ENCODE results near the gene SRSF11. TPM values are rescaled to one million over a fixed set of nuclear protein-coding genes. Genes with fewer than 3 reads are reported as not detected.

SRSF11 gene
- total and polyA plus RNA-seq, 4 donors, result 36.8 to 130 (median 96.6) TPM

- Histone ChIP-seq H3K9ac (ENCODE audit: low read depth in 1 of 2, low read length in 2 of 2) (no peak overlapping the region), H3K27ac (ENCODE audit: low read depth in 1 of 2, low read length in 2 of 2) (no peak overlapping the region), H3K4me1 (ENCODE audit: control insufficient read depth in 4 of 4, insufficient read depth in 4 of 4, low read length in 3 of 4) (no peaks in the 10 kb centered on the region), H3K36me3 (ENCODE audit: control insufficient read depth in 4 of 4, insufficient read depth in 3 of 4, low read depth in 1 of 4, low read length in 3 of 4) (peaks cover 0 to 8% (median 5%) of the 10 kb centered on the region in 4 donors), H3K27me3 (ENCODE audit: control insufficient read depth in 4 of 4, insufficient read depth in 4 of 4, low read length in 3 of 4) (no peaks in the 10 kb centered on the region), H3K9me3 (ENCODE audit: control insufficient read depth in 4 of 4, low read length in 3 of 4) (no peaks in the 10 kb centered on the region), H3K4me3 (ENCODE audit: low read depth in 1 of 3, low read length in 3 of 3) (no peak overlapping the region)
- DNase-seq (ENCODE audit: low spot score), result no peak
- TF ChIP-seq JUND (IDR thresholded peaks at IDR 0.05) (no peak), GABPA (IDR thresholded peaks at IDR 0.05 in 1 of 2, conservative IDR thresholded peaks at IDR 0.05 in 1 of 2) (no peak), HNF4G (IDR thresholded peaks at IDR 0.05) (no peak), RXRA (IDR thresholded peaks at IDR 0.05) (no peak), YY1 (IDR thresholded peaks at IDR 0.05) (no peak), FOXA1 (IDR thresholded peaks at IDR 0.05) (no peak), SP1 (IDR thresholded peaks at IDR 0.05) (no peak), MAX (IDR thresholded peaks at IDR 0.05) (no peak)
- TF ChIP-seq, protein P1, sequence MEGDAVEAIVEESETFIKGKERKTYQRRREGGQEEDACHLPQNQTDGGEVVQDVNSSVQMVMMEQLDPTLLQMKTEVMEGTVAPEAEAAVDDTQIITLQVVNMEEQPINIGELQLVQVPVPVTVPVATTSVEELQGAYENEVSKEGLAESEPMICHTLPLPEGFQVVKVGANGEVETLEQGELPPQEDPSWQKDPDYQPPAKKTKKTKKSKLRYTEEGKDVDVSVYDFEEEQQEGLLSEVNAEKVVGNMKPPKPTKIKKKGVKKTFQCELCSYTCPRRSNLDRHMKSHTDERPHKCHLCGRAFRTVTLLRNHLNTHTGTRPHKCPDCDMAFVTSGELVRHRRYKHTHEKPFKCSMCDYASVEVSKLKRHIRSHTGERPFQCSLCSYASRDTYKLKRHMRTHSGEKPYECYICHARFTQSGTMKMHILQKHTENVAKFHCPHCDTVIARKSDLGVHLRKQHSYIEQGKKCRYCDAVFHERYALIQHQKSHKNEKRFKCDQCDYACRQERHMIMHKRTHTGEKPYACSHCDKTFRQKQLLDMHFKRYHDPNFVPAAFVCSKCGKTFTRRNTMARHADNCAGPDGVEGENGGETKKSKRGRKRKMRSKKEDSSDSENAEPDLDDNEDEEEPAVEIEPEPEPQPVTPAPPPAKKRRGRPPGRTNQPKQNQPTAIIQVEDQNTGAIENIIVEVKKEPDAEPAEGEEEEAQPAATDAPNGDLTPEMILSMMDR (IDR thresholded peaks at IDR 0.05; ENCODE audit: low read depth, low read length, missing input control), result no peak
- TF ChIP-seq, protein P2, sequence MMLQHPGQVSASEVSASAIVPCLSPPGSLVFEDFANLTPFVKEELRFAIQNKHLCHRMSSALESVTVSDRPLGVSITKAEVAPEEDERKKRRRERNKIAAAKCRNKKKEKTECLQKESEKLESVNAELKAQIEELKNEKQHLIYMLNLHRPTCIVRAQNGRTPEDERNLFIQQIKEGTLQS (IDR thresholded peaks at IDR 0.05), result no peak
- TF ChIP-seq, protein P3, sequence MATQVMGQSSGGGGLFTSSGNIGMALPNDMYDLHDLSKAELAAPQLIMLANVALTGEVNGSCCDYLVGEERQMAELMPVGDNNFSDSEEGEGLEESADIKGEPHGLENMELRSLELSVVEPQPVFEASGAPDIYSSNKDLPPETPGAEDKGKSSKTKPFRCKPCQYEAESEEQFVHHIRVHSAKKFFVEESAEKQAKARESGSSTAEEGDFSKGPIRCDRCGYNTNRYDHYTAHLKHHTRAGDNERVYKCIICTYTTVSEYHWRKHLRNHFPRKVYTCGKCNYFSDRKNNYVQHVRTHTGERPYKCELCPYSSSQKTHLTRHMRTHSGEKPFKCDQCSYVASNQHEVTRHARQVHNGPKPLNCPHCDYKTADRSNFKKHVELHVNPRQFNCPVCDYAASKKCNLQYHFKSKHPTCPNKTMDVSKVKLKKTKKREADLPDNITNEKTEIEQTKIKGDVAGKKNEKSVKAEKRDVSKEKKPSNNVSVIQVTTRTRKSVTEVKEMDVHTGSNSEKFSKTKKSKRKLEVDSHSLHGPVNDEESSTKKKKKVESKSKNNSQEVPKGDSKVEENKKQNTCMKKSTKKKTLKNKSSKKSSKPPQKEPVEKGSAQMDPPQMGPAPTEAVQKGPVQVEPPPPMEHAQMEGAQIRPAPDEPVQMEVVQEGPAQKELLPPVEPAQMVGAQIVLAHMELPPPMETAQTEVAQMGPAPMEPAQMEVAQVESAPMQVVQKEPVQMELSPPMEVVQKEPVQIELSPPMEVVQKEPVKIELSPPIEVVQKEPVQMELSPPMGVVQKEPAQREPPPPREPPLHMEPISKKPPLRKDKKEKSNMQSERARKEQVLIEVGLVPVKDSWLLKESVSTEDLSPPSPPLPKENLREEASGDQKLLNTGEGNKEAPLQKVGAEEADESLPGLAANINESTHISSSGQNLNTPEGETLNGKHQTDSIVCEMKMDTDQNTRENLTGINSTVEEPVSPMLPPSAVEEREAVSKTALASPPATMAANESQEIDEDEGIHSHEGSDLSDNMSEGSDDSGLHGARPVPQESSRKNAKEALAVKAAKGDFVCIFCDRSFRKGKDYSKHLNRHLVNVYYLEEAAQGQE (IDR thresholded peaks at IDR 0.05), result no peak
- WGBS, result 84% methylated on average over 1 of the region's 1 CpG
Observed at GRCh38 chr1:70278710-70279109, 57.5 kb downstream of the SRSF11 start.

DNA sequence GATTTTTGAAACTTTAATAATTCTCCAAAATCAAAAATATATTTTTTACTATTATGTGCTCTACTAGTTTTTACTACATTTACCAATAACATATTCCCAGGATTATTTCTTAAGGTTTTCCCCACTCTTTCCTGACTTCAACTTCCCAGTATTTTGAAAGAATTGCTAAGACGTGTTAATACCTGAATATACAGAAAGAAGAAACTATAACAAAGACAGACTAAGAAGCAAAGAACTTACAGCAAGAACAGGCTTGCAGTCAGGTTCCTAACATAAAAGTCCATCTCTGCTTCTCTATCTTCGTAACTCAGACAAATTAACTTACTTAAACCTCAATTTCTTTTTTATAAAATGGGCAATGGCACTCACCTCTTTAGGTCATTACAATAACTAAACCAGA lies 63.2 kb downstream of the SRSF11 start:
- TF ChIP-seq NR2F2 (IDR thresholded peaks at IDR 0.05), result no peak
- TF ChIP-seq FOXA2 (IDR thresholded peaks at IDR 0.05), result no peak
- no peak for TF ChIP-seq HNF4G (IDR thresholded peaks at IDR 0.05)
- TF ChIP-seq HNF4A (conservative IDR thresholded peaks at IDR 0.05), result no peak
- TF ChIP-seq RXRA (IDR thresholded peaks at IDR 0.05), result no peak
- TF ChIP-seq, protein P3 (IDR thresholded peaks at IDR 0.05), result no peak
- no peak for TF ChIP-seq GABPA (IDR thresholded peaks at IDR 0.05 in 1 of 2, conservative IDR thresholded peaks at IDR 0.05 in 1 of 2)
- no peak for TF ChIP-seq FOXA1 (IDR thresholded peaks at IDR 0.05)
- no peak for TF ChIP-seq ZBTB33 (IDR thresholded peaks at IDR 0.05)
- no peak for TF ChIP-seq YY1 (IDR thresholded peaks at IDR 0.05)
- TF ChIP-seq, protein P1 (IDR thresholded peaks at IDR 0.05; ENCODE audit: low read depth, low read length, missing input control), result no peak
- no peak for TF ChIP-seq JUND (IDR thresholded peaks at IDR 0.05)
- TF ChIP-seq RAD21 (IDR thresholded peaks at IDR 0.05), result no peak
- TF ChIP-seq, protein P2 (IDR thresholded peaks at IDR 0.05), result no peak
- Histone ChIP-seq H3K4me3 (ENCODE audit: low read depth in 1 of 3, low read length in 3 of 3) (no peak overlapping the region), H3K9me3 (ENCODE audit: control insufficient read depth in 4 of 4, low read length in 3 of 4) (no peaks in the 10 kb centered on the region), H3K27me3 (ENCODE audit: control insufficient read depth in 4 of 4, insufficient read depth in 4 of 4, low read length in 3 of 4) (no peaks in the 10 kb centered on the region), H3K27ac (ENCODE audit: low read depth in 1 of 2, low read length in 2 of 2) (no peak overlapping the region), H3K36me3 (ENCODE audit: control insufficient read depth in 4 of 4, insufficient read depth in 3 of 4, low read depth in 1 of 4, low read length in 3 of 4) (peaks cover 0 to 6% (median 3%) of the 10 kb centered on the region in 4 donors), H3K4me1 (ENCODE audit: control insufficient read depth in 4 of 4, insufficient read depth in 4 of 4, low read length in 3 of 4) (no peaks in the 10 kb centered on the region), H3K9ac (ENCODE audit: low read depth in 1 of 2, low read length in 2 of 2) (no peak overlapping the region)
- no peak for DNase-seq (ENCODE audit: low spot score)
- 97% methylated on average over 2 of the region's 2 CpGs for WGBS

Measured in liver (tissue), 9 donors.